NOMO-1 (cell line): ENCODE results near the gene OR4D9.
"Not testable (repeated sequence)": the region's sequence is repeated elsewhere in the genome, so short reads cannot be mapped to it uniquely, and the experiment has no call there.

ENCODE experiments used
- DNase-seq, 2 experiments: peaks; one replicate each; lab custom pipeline; 2025; ENCODE audit not compliant: unreplicated experiment in 2 of 2; lab: John Stamatoyannopoulos, UW

The OR4D9 gene

DNA sequence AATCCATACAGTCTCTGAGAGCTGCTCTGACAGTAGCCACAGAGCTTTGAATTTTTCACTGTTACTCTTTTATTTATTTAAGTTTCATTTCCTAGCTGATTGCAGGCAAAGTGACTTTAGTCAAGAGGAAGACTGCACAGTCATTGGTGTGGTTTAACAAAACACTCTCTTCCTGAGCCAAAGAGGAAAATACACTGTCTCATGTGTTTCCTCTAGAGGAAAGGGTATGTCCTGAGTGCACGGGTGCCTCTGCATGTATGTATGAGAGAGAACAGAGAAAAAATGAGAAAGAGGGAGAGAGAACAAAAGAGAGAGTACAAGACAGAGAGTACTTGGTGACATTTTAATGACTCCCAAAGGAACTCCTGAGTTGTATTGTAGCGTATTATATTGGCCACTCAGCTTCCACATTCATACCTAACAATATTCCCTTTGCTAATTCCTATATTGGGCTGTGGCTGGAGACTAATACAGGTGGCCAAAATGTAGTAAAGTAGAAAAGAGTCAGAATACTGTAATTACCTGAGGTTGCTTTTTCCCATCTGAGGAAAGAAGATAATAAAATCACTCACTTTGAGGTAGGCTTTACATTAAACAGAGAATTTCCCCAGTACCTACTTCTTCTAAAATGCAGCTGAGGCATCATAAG, at the start of gene OR4D9:
Gene OR4D9, plus strand, starts transcription at position 599 of the 649 bp plus-strand sequence. CDS start 3,374 bp downstream, outside the sequence.
- DNase-seq: peak; percentile 25 to 80

DNA sequence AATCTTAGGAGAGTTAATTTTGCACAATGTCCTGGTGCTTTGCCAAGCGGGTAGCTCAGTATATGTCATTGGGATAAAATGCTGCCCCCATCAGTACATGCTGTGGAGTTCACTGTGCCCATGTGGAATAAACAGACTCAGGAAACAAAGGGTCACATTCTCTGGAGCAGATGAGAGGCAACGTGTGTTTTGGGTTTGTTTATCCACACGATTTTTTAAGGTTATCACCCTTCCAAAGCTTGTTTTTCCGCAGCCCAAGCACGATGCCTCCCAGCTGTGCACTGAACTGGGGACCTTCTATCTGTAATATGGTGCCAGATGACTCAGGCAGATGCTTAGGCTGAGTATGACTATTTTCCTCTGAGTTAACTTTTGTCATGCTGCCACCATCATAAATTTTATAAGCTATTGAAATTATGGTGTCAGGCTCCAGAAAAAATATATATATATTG, 48.1 kb upstream of the OR4D9 start:
- no peak for DNase-seq

DNA sequence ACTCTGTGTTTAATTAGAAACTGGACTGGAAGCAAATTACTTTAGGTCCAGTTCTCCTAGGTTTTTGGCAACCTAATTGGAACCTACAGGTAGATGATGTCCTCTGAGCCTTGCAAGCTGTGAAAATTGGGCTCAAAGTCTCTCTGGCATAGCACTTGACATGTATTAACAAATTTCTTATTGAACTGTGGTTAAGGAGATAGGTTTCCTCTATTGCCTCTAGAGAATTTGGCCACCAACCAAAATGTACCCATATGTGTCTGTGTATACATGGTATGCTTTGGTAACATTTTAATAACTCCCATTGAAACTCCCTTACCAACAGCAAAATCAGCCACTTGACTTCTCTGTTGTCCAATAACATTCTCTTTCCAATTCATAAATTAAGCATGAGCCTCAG, 38.3 kb upstream of the OR4D9 start, which contains the start of gene OR4D10:
Gene OR4D10, plus strand, starts transcription at position 301 of the 400 bp plus-strand sequence. CDS start 4,115 bp downstream, outside the sequence.
- DNase-seq: no peak

DNA sequence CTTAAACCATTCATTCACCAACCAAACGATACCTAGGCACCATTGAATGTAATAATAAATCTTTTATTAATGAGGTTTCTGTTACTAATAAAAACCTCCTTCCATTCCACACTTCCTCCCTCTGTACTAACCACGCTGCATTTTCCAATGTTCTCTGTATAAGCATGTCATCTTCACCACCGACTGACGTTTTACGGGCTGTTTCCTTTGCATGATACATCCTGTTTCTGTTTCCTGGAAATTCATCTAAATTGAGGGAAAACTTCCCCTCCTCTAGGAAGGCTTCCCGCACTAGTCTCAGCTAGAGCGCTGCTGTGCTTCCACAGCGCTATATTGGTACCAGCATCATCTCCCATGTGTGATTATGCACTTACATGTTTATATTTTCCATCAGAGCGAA, 36.2 kb upstream of the OR4D9 start:
- DNase-seq: no peak

DNA sequence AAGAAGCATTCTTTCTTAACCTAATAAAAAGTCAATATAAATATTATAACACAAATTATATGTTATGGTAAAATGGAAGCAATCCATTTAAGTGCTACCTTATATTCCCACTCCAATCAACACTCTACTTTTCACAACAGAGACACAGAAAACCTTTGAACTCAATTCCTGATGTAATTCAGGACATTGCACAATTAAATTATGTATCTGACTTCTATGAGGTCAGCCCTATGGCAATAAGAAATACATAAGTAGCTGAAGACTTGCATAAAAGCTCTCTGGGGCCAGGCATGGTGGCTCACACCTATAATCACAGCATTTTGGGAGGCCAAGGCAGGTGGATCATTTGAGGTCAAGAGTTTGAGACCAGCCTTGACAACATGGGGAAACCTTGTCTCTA, 31.4 kb upstream of the OR4D9 start:
- peak in 1 of 2 experiments; percentile 1 for DNase-seq

DNA sequence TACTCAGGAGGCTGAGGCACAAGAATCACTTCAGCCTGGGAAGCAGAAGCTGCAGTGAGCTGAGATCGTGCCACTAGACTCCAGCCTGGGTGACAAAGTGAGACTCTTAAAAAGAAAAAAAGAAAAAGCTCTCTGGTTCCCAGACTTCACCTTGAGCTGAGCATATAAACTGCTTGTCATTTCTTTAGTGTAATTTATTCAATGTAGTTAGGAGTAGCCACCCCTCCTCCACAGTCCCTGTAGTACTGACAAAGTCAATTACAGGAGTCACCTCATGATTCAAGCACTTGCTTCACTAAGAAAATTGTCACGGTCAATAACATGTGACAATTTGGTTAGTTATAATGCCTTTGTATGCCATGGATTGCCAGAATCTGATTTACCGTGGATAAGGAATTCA, 31.0 kb upstream of the OR4D9 start:
- no peak for DNase-seq

DNA sequence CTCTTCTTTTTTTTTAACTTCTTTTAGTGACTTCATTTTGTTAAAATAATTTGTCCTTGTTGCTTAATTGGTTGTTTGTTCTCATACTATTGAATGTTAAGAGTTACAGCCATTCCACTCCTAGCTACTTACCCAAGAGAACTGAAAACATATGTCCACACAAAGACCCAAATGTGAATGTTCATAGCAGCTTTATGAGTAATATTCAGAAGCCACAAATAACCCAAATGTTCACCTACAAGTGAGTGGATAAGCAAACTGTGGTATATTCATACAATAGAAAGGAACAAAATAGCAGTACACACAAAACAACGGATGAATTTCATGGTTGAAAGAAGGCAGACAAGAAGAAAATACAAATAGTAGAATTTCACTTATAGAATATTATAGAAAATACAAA, 9.4 kb upstream of the OR4D9 start:
- no peak for DNase-seq

DNA sequence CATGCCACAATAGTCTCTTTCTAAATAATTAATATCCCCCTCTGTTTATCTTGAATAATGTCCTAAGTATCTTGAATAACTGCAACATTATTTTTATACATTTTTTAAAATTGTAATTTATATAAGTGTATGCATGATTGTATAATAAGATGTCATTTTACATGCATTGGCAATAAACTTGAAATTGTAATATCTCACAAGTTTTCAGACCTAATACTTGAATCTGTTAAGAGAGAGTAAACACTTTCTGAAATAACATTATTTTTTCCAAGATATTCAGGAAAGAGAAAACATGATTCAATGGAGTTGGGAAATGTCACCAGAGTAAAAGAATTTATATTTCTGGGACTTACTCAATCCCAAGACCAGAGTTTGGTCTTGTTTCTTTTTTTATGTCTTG, 8.1 kb upstream of the OR4D9 start, which contains the start of gene OR4D11:
Gene OR4D11, plus strand, starts transcription at position 301 of the 400 bp plus-strand sequence. Its CDS starts 0 bp downstream, at position 301.
- no peak for DNase-seq

DNA sequence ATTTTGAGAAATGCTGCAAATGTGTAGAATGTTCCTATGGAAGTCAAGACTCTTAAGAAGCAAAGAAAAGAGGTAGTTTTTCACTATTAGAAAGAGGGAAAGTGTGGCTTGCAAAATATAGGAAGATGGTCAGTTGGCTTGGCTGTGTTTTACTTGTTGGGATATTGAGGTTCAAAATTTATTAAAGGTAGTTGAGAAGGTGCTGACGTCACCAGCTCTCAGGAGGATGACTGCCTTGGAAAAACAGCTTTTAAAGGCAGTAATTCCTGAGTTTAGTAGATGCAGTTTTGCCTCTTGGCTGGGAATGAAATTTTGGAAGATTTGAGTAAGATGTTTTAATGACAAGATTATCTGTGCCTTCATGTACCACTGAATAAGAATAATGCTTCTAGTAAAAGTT, 336 bp downstream of the OR4D9 start:
- no peak for DNase-seq

DNA sequence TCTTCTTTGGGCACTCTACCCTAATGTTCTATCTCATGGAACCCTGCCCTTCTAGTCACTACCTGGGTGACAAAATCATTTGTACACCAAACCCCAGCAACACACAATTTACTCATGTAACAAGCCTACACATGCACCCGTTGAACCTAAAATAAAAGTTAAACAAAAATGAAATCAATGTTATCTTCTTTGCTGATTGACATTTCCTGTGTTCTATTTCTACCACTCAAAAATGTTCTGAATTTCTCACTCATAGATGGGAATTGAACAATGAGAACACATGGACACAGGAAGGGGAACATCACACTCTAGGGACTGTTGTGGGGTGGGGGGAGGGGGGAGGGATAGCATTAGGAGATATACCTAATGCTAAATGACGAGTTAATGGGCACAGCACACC, 8.8 kb downstream of the OR4D9 start:
- not testable (repeated sequence) for DNase-seq

DNA sequence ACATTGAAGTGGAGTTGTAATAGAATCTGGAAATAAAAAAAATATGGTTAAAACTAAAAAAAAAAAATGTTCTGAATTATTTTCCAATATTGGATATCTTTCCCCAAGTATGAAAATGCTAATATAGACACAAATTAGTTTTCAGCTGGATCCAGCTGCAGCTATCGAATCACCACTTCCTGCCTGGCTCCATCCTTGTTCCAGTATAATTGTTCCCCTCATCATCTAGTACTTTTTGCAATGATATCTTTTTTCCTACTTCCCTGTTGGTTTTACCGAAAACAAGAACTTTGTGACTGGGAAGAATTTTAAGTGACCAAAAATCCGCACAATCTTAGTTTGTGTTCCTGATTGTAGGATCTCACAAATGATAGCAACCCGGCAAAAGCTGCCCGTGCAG, 9.4 kb downstream of the OR4D9 start:
- no peak for DNase-seq

DNA sequence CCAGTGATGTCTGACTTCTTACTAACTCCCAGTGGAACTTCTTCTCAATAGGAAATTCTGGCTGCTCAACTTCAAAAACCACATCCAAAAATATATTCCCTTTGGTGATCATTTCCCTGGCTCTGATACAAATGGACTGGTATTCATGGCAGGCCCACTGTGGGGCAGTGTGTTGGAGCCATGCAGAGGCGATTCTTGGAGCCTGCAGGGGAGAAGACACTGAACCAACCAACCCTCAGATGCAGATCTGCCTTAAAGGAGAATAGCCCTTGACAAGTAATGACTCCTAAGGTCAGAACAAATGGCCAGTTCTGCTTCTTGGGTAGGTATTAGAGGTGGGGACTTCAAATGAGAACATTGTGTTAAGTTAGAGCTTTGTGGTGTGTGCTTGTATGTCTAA, 12.2 kb downstream of the OR4D9 start:
- no peak for DNase-seq

DNA sequence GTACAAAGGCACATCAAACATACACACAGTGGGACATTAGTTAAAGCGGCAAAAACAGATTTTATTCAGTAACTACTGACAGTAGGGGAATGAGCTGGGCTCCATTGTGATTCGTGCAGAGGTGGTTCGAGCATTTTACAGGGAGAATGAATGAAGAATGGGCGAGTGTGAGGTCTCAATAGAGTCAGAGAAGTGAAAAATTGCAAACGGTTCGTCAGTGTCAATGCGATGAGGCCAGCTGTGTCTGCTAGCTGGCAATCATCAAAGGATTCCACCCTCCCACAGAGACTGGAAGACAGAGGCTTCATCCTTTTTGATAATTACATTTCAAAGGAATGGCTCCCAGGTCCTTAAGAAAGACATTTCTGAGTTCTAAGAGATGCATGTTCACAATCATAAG, 17.4 kb downstream of the OR4D9 start:
- DNase-seq: no peak

DNA sequence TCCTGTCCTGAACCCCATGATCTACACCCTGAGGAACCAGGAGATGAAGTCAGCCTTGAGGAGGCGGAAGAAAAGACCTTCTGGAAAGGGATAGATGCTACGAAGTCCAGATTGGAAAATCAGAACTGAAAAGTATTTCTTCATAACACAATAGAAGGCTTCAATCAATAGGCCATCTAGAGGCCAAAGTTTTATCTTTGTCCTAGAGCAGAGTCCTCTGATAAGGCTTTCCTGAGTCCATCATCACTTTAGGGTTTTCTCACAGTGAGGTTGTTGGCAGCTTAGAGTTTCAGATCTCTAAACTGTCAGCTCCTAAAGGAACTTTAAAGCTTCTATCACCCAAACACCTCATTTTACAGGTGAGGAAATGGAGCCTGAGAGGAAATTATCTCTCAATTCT, 21.3 kb downstream of the OR4D9 start:
- DNase-seq: no peak

DNA sequence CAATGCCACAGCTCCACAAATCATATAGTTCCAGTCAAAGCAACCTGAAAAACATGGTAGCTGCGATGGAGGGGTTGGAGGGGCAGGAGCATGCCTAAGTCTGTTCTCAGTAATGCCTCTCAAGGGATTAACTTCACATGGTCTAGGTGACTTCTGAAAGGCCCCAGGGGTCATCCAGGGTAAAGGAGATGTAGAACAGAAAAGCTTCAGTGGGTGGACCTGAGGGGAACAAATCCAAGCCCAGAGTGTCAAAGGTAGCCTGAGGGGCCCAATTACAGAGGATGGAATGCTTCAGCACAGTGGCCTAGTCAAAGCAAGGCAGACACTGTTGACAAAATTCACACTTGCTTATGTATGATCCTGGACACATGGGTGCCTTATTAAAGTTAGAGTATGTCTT, 23.3 kb downstream of the OR4D9 start:
- no peak for DNase-seq

DNA sequence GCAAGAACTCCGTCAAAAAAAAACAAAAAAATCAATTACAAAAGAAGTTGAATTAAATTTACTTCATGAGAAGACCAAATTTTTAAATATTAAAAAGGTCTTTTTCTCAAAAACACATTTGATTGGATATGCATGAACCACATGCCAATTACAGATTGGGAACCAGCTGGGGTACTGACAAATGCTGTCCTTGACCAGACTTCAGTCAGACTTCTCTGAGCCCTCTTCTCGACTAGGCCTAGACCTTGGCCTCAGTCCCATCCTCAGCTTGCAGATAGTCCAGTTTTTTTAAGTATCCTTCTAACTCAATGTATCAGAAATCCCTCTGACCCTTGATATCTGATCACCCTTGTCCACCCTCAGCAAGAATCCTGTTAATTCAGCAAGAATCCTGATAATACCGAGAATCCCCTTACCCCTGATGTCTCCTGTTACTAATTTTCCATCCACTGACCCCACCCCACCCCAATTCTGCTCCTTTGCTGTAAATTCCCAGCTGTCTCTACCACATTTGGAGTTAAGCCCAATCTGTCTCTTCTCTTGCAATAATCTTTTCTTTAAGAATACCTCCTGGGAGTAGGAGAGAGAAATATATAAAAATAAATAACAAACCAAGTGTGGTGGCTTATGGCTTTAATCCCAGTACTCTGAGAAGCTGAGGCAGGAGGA, 30.9 kb downstream of the OR4D9 start:
- DNase-seq: no peak

DNA sequence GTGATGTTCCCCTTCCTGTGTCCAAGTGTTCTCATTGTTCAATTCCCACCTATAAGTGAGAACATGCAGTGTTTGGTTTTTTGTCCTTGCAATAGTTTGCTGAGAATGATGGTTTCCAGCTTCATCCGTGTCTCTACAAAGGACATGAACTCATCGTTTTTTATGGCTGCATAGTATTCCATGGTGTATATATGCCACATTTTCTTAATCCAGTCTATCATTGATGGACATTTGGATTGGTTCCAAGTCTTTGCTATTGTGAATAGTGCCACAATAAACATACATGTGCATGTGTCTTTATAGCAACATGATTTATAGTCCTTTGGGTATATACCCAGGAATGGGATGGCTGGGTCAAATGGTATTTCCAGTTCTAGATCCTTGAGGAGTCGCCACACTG, 32.4 kb downstream of the OR4D9 start:
- DNase-seq: not testable (repeated sequence)

DNA sequence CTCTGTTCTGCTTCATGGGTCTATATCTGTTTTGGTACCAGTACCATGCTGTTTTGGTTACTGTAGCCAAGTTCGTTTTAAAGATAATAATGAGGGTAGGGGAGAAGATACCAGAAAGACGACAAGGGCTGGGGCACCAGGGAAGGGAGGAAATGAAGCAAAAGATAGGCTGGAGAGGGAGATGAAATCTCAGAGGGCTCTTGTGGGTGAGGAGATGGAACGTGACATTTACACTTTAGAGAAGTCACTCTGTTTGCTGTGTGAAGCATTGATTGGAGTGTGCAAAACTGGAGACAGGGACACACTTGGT, 33.5 kb downstream of the OR4D9 start:
- no peak for DNase-seq

DNA sequence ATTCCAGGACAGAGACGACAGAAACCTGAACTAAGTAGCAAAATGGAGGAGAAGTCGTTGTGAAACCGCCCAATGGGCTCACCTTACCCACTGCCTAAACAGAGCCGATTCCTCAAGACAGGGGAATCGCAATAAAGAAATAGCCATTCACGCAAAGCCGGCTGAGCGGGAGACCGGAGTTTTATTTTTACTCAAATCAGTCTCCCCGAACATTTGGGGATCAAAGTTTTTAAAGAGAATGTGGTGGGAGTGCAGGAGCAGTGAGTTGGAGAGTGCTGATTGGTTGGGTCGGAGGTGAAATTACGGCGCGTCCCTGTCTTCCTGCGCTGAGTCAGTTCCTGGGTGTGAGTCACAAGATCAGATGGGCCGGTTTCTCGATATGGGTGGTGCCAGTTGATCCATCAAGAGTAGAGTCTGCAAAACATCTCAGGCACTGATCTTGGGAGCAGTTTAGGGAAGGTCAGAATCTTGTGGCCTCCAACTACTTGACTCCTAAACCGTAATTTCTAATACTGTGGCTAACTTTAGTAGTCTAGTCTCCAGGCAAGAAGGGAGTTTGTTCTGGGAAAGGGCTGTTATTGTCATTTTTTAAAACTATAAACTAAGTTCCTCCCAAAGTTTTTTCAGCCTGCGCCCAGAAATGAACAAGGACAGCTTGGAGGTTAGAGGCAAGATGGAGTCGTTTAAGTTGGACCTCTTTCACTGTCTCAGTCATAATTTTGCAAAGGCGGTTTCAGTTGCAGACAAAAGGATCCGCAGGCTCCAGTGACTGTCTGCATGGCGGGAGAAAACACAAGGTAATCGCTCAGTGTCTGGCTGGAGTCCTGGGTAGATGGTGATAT, 34.1 kb downstream of the OR4D9 start:
- DNase-seq: no peak

DNA sequence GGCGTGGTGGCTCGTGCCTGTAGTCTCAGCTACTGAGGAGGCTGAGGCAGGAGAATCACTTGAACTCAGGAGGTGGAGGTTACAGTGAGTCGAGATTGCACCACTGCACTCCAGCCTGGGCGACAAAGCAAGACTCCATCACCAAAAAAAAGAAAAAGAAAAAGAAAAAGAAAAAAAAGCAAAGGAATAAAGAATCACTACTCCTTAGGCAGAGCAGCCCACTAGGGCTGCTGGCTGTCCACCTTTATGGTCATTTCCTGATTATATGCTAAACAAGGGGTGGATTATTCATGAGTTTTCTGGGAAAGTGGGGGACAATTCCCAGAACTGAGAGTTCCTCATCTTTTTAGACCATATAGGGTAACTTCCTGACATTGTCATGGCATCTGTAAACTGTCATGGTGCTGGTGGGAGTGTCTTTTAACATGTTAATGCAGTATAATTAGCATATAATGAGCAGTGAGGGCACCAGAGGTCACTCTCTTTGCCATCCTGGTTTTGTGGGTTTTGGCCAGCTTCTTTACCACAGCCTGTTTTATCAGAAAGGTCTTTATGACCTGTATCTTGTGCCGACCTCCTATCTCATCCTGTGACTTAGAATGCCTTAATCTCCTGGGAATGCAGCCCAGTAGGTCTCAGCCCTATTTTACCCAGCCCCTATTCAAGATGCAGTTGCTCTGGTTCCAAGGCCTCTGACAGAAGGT, 36.4 kb downstream of the OR4D9 start:
- not testable (repeated sequence) for DNase-seq

DNA sequence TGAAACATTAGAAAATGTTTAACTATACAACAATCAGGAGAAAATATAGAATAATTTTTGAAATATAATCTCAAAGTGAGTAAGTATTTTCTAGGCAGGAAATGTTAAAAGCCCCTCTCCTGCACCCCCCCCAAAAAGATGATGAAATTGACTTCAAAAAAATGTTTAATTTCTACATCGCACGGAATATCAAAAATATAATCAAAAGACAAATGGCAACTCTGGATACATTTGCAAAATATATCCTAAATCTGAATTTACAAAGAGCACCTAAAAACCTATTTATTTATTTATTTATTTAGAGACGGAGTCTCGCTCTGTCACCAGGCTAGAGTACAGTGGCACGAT, 36.9 kb downstream of the OR4D9 start:
- no peak for DNase-seq
